Erythroblast (primary cell): Measurements from ENCODE around the gene NES.

ENCODE experiments used
- GATA1 ChIP-seq: IDR thresholded peaks from 2 replicates; pipeline ENCODE4 v1.6.1; 2011; ENCODE audit warnings: low read depth, mild to moderate bottlenecking, control low read depth, low read length, moderate library complexity
- POLR2A ChIP-seq: IDR thresholded peaks from 2 replicates; pipeline ENCODE4 v1.6.1; 2011; ENCODE audit warnings: mild to moderate bottlenecking, low read length

DNA sequence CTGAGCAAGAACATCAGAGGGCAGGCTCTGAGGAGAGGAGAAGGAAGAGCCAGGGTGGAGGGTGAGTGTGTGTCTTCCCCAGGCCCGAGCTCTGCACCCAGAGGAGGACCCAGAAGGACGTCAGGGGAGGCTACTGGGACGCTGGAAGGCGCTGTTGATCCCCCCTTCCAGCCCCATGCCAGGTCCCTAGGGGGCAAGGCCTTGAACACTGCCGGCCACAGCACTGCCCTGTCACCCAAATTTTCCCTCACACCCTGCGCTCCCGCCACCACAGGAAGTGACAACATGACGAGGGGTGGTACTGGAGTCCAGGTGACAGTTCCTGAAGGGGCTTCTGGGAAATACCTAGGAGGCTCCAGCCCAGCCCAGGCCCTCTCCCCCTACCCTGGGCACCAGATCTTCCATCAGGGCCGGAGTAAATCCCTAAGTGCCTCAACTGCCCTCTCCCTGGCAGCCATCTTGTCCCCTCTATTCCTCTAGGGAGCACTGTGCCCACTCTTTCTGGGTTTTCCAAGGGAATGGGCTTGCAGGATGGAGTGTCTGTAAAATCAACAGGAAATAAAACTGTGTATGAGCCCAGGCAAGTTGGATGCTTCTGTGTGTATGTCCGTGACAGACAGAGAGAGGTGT lies 18.1 kb downstream of the NES start:
- no peak for TF ChIP-seq POLR2A
- TF ChIP-seq GATA1, result no peak
